ENCODE data around the gene FBXO42.
A peak's percentile ranks its signal among the peaks of the same experiment; 100 is the strongest.

Gene FBXO42

GRCh38 chr1:16324456-16324890, 27.8 kb downstream of the FBXO42 start:
- DNase-seq, result no peak

- DNase-seq, result no peak
Observed at GRCh38 chr1:16321176-16321867, 31.0 kb downstream of the FBXO42 start.

GRCh38 chr1:16318555-16318954, 33.7 kb downstream of the FBXO42 start:
- peak; percentile 71 to 73 for DNase-seq

GRCh38 chr1:16315437-16315836, 36.8 kb downstream of the FBXO42 start:
- no peak for DNase-seq

GRCh38 chr1:16307222-16307621, 45.1 kb downstream of the FBXO42 start:
- DNase-seq, result no peak

GRCh38 chr1:16302709-16303627, 49.3 kb downstream of the FBXO42 start:
- peak; percentile 48 for DNase-seq

GRCh38 chr1:16300436-16300835, 51.8 kb downstream of the FBXO42 start:
- no peak for DNase-seq

- DNase-seq, result peak; percentile 38 to 62
Observed at GRCh38 chr1:16298653-16299052, 53.6 kb downstream of the FBXO42 start.

GRCh38 chr1:16296643-16297042, 55.6 kb downstream of the FBXO42 start:
- DNase-seq, result peak; percentile 34 to 48

- DNase-seq, result no peak
Observed at GRCh38 chr1:16294219-16295212, 57.8 kb downstream of the FBXO42 start.

- DNase-seq, result peak; percentile 81 to 93
Observed at GRCh38 chr1:16293538-16293937, 58.7 kb downstream of the FBXO42 start.

- DNase-seq, result no peak
Observed at GRCh38 chr1:16292739-16293138, 59.5 kb downstream of the FBXO42 start.

GRCh38 chr1:16289959-16290358, 62.3 kb downstream of the FBXO42 start:
- DNase-seq, result no peak

- DNase-seq, result no peak
Observed at GRCh38 chr1:16286122-16286521, 66.2 kb downstream of the FBXO42 start.

GRCh38 chr1:16281765-16282164, 70.5 kb downstream of the FBXO42 start:
- no peak for DNase-seq

- no peak for DNase-seq
Observed at GRCh38 chr1:16279186-16279585, 73.1 kb downstream of the FBXO42 start.

- no peak for DNase-seq
Observed at GRCh38 chr1:16276302-16277030, 75.8 kb downstream of the FBXO42 start.

GRCh38 chr1:16275591-16275990, 76.7 kb downstream of the FBXO42 start:
- no peak for DNase-seq

GRCh38 chr1:16267690-16268180, 84.5 kb downstream of the FBXO42 start:
- DNase-seq, result no peak

GRCh38 chr1:16266411-16267118, 85.7 kb downstream of the FBXO42 start:
- DNase-seq, result no peak

GRCh38 chr1:16262067-16262466, 90.2 kb downstream of the FBXO42 start:
- DNase-seq, result no peak
